K562 (cell line): Measurements from ENCODE around the gene BCL3. TPM values are rescaled to one million over a fixed set of nuclear protein-coding genes. Genes with fewer than 3 reads are reported as not detected.

Source experiments
- COPS2 ChIP-seq: fragments of 450-650 bp; conservative IDR thresholded peaks from 2 replicates; pipeline ENCODE4 v1.6.1; 2016; ENCODE audit warnings: mild to moderate bottlenecking, moderate library complexity
- HNRNPL ChIP-seq: fragments of 200-400 bp; formaldehyde crosslinking; IDR thresholded peaks from 2 replicates; pipeline ENCODE4 v1.6.1; 2017; ENCODE audit warnings: low read depth, mild to moderate bottlenecking, low read length
- MEF2A ChIP-seq: IDR thresholded peaks from 2 replicates; pipeline ENCODE4 v1.6.1; 2011; ENCODE audit warnings: low read depth, mild to moderate bottlenecking, low read length, moderate library complexity; ENCODE audit not compliant: control insufficient read depth
- THRAP3 ChIP-seq: fragments of 450-650 bp; IDR thresholded peaks from 2 replicates; pipeline ENCODE4 v1.6.1; 2016; ENCODE audit warnings: mild to moderate bottlenecking, inconsistent platforms, borderline replicate concordance
- ZNF224 ChIP-seq: sonication (generic); formaldehyde crosslinking; IDR thresholded peaks from 2 replicates; pipeline ENCODE4 v1.8.0; 2022; ENCODE audit warnings: mild to moderate bottlenecking, missing genetic modification reagents
- ZNF41 ChIP-seq: fragments of 250-450 bp; sonication (Bioruptor Pico); conservative IDR thresholded peaks from 2 replicates; pipeline ENCODE4 v1.4.0; 2020; ENCODE audit warnings: mild to moderate bottlenecking
- polyA plus RNA-seq, 8 experiments: library from polyadenylated mRNA; depleted of rRNA in 4 of 8; stranded (reverse) in 5 of 8; unstranded in 3 of 8; fragments of >200 nt; fragmentation: Nextera tagmentation in 2 of 8; fragmentation: Illumina TruSeq in 1 of 8; extraction: Ambion mirVana in 2 of 8; extraction: Trizol in 1 of 8; gene quantifications; 2 replicates each; pipeline versions ENCODE4 v1.2.1 to v1.2.3, GENCODE V29; 2011 to 2014; ENCODE audit warnings: inconsistent platforms in 1 of 8, missing spikeins in 1 of 8
- total RNA-seq, 7 experiments: library from RNA; depleted of rRNA in 6 of 7; stranded (reverse); fragments of >200 nt in 6 of 7; fragmentation: Illumina TruSeq in 2 of 7; extraction: Trizol in 2 of 7; gene quantifications; 2 replicates each; pipeline versions ENCODE4 v1.2.1 to v1.2.3, GENCODE V29; 2011 to 2021; ENCODE audit warnings: low replicate concordance in 1 of 7
- TF ChIP-seq, protein P1 (sequence below): fragments of 450-650 bp; IDR thresholded peaks from 2 replicates; pipeline ENCODE4 v1.6.1; 2016; ENCODE audit warnings: mild to moderate bottlenecking, moderate library complexity

BCL3 gene
- total and polyA plus RNA-seq, 9 of the 15 experiments (the other 6 are each of a cell fraction or from before 2014, with no cell fraction given), result 0.03 to 2.4 (median 0.50) TPM; not detected in 1

DNA sequence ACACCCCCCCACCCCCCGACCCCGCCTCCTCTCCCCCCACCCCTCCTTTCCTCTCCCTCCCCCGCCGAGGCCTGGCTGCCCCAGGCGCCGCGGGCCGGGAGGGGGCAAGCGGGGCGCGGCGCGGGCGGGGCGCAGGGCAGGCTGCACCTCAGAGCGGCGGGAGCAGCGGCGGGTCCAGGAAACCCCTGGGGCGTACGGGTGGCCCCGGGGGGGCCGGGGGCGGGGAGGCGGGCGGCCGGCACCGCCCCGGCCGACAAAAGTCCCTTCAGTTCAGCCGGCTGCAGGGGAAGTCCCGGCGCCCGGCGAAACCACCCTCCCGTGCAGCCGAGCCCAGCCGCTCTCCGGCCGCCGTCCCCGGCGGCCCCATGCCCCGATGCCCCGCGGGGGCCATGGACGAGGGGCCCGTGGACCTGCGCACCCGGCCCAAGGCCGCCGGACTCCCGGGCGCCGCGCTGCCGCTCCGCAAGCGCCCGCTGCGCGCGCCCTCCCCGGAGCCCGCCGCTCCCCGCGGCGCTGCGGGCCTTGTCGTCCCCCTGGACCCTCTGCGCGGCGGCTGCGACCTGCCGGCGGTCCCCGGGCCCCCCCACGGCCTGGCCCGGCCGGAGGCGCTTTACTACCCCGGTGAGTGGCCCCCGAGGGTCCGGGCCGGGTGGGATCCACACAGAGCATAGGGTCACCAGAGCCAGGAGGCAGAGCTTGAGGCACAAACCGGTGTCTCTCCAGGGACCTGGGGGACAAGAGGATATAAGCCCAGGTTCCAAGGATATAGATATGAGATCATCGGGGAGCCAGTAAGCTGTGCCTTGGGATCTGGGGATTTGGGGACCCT is at the start of gene BCL3 (continued):
- TF ChIP-seq, protein P1, sequence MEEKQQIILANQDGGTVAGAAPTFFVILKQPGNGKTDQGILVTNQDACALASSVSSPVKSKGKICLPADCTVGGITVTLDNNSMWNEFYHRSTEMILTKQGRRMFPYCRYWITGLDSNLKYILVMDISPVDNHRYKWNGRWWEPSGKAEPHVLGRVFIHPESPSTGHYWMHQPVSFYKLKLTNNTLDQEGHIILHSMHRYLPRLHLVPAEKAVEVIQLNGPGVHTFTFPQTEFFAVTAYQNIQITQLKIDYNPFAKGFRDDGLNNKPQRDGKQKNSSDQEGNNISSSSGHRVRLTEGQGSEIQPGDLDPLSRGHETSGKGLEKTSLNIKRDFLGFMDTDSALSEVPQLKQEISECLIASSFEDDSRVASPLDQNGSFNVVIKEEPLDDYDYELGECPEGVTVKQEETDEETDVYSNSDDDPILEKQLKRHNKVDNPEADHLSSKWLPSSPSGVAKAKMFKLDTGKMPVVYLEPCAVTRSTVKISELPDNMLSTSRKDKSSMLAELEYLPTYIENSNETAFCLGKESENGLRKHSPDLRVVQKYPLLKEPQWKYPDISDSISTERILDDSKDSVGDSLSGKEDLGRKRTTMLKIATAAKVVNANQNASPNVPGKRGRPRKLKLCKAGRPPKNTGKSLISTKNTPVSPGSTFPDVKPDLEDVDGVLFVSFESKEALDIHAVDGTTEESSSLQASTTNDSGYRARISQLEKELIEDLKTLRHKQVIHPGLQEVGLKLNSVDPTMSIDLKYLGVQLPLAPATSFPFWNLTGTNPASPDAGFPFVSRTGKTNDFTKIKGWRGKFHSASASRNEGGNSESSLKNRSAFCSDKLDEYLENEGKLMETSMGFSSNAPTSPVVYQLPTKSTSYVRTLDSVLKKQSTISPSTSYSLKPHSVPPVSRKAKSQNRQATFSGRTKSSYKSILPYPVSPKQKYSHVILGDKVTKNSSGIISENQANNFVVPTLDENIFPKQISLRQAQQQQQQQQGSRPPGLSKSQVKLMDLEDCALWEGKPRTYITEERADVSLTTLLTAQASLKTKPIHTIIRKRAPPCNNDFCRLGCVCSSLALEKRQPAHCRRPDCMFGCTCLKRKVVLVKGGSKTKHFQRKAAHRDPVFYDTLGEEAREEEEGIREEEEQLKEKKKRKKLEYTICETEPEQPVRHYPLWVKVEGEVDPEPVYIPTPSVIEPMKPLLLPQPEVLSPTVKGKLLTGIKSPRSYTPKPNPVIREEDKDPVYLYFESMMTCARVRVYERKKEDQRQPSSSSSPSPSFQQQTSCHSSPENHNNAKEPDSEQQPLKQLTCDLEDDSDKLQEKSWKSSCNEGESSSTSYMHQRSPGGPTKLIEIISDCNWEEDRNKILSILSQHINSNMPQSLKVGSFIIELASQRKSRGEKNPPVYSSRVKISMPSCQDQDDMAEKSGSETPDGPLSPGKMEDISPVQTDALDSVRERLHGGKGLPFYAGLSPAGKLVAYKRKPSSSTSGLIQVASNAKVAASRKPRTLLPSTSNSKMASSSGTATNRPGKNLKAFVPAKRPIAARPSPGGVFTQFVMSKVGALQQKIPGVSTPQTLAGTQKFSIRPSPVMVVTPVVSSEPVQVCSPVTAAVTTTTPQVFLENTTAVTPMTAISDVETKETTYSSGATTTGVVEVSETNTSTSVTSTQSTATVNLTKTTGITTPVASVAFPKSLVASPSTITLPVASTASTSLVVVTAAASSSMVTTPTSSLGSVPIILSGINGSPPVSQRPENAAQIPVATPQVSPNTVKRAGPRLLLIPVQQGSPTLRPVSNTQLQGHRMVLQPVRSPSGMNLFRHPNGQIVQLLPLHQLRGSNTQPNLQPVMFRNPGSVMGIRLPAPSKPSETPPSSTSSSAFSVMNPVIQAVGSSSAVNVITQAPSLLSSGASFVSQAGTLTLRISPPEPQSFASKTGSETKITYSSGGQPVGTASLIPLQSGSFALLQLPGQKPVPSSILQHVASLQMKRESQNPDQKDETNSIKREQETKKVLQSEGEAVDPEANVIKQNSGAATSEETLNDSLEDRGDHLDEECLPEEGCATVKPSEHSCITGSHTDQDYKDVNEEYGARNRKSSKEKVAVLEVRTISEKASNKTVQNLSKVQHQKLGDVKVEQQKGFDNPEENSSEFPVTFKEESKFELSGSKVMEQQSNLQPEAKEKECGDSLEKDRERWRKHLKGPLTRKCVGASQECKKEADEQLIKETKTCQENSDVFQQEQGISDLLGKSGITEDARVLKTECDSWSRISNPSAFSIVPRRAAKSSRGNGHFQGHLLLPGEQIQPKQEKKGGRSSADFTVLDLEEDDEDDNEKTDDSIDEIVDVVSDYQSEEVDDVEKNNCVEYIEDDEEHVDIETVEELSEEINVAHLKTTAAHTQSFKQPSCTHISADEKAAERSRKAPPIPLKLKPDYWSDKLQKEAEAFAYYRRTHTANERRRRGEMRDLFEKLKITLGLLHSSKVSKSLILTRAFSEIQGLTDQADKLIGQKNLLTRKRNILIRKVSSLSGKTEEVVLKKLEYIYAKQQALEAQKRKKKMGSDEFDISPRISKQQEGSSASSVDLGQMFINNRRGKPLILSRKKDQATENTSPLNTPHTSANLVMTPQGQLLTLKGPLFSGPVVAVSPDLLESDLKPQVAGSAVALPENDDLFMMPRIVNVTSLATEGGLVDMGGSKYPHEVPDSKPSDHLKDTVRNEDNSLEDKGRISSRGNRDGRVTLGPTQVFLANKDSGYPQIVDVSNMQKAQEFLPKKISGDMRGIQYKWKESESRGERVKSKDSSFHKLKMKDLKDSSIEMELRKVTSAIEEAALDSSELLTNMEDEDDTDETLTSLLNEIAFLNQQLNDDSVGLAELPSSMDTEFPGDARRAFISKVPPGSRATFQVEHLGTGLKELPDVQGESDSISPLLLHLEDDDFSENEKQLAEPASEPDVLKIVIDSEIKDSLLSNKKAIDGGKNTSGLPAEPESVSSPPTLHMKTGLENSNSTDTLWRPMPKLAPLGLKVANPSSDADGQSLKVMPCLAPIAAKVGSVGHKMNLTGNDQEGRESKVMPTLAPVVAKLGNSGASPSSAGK, result no peak
- TF ChIP-seq THRAP3 (no peak), ZNF41 (CRISPR knock-in tag) (no peak), COPS2 (no peak), MEF2A (no peak), ZNF224 (CRISPR knock-in tag) (no peak), HNRNPL (peak; percentile 10; the same call in 1 of the 2 replicates)
